HG02763 (cell line): ENCODE data around the gene WLS.

Experiments
- ATAC-seq: cut with Tn5 transposase; IDR thresholded peaks from one replicate; pipeline ENCODE4 v1.9.1; 2021; ENCODE audit warnings: mild to moderate bottlenecking, moderate library complexity; ENCODE audit not compliant: unreplicated experiment

WLS gene

DNA sequence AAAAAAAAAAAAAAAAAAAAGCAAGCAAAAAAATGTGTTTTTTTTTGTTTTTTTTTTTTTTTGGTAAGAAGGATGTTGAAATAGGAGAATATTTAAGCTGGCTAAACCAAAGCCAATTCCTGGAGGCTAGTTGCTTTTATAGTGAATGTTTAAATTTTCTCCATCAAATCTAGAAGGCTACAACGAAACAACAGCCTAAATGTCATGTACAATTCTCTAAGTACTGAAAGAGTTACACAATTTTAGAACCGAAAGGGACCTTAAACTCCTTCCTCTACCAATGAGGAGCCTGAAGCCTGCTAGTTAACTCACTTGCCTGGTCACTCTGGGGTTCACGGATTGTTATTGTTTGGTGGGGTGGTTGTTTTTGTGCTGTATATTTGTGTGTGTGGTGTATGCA, 3.5 kb downstream of the WLS start:
- no peak for ATAC-seq

- no peak for ATAC-seq
These were observed 4.7 kb downstream of the WLS start for GRCh38 chr1:68227598-68227997.

DNA sequence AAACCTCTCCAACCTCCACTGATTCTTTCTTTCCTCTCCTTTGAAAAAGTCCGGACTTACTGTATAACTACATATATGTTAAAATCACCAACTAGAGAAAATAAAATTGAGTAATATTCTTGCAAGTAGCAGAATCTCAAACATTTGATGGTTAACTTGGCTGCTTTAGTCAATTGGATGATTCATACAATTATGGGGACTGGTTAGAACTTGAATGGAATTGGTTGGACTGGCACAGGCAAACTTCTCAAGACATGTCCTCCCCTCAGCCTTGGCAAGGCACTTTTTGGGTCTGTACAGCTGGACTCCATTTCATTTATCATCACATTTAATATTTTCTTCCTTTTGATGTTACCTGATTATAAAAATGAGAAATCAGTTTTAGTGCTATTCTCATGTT, 6.5 kb downstream of the WLS start:
- no peak for ATAC-seq

DNA sequence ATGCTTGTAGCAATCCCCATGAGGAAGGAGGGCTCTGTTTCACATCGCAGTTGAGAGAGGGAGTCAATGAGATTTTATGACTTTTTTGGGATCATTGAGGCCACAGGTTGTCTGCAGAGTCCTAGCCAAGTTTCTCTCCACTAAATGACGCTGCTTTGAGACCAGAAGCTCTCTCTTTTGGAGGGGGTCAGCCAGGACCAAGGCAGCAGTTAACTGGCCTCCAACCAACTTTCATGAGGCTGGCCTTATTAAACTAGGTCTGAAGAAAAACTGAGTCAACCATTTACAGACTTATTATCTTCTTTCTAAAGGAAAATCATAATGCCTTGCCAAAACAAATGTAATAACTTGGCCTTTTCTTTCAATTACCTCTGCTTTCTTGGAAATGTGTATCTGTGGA, 8.6 kb downstream of the WLS start:
- no peak for ATAC-seq

GRCh38 chr1:68221980-68222373, 10.3 kb downstream of the WLS start:
- ATAC-seq = no peak

DNA sequence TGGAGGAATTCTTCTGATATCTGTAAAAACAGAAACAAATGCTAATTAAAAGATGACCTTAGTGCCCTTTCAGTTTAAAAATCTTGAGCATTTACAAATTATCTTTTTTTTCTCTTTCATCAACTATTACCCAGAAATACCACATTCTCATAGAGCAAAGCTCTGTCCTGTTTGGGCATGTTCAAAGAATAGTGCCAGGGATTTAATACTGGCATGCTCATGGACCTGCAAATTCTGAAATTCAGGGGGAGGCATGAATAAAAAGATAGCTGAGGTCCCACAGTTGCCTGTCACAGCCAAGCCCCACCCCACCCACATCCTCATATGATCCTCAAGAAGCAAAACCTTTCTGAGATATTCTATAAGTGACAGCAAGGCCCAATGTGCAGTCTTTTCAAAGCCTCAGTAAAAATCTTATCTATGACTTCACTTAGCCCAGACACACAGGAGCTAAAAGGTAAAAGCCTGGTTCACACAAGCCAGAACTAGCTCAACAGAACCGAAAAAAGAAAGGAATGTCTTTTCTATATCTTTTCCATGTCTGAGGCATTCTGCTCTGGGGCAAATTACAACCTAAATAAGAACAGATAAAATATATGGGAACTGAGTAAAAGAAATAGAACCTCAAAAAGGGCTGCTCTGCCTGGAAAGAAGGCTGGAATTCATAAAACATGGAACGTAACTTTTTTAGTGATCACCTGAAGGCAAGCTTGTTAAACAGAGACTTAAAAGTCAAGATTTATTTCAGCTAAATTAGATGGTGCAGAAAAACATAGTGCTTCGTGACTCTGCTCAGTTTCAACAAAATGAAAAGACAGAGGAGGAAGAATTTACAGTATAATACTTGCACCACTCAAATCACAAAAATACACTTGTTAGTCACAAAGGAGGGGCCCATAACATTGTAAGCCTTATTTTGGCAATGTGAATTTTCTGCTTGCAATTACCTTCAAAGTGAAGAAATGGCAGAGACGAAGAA, 11.0 kb downstream of the WLS start:
- no peak for ATAC-seq

DNA sequence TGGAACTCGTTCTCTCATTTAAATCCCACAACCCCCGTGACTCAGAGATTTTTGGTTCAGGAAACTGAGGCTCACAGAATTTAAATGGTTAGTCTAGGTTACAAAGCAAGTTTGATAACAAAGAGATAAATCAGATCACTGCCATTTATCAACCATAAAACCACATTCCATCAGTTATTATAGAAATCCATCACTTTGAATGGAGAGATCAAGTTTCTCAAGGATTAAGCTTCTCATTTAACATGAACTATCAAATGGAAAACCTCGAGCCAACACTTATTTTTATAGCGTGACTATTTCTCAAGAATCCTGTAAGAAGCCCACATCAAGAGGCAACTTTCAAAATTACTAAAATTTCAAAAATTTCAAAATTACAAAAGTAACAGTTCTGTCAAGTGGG, 11.9 kb downstream of the WLS start:
- ATAC-seq = no peak

DNA sequence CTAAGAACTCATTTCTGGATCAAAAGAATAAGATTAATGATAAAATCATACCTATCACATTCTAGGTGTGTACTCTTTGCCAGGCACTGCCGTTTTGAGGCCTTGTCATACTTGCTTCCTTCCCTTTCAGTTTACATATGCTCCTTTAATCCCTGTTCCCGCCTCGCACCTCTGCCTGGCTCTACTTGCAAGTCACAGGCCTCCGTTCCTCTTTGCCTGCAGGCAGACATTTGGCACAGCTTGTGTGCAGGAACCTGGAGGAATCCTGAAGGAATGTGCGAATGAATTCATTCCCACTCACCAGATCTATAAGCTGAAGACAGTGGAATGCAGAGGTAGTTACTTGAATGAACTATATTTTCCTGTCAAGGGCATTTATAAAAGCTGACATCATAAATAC, 13.8 kb downstream of the WLS start:
- no peak for ATAC-seq

GRCh38 chr1:68217618-68218017, 14.7 kb downstream of the WLS start:
- no peak for ATAC-seq

DNA sequence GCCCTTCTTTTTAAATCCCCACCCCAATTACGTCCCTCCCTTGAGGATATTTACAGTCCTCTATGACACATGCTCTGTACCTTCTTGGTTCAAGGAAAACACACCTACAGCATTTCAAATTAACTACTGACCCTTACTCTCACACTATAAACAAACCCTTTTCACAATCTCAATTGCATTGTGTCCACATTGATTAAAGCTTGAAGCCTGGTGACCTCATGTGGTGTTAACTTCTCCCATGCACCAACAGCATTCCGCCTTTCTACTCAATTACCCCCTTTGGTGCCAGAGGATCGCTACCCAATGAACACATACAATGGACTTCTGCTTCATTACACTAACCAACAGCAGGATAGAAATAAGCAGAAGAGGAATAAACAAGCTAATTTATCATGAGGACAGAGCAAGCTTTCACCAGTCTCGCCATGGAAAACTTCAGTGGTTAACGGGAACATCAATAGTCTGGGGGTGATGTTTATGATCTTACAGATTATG, 15.2 kb downstream of the WLS start:
- ATAC-seq = no peak

- no peak for ATAC-seq
These were observed 16.1 kb downstream of the WLS start for GRCh38 chr1:68216089-68216772.

- no peak for ATAC-seq
These were observed 18.5 kb downstream of the WLS start for GRCh38 chr1:68213843-68214242.

- no peak for ATAC-seq
These were observed 20.5 kb downstream of the WLS start for GRCh38 chr1:68211761-68212380.

GRCh38 chr1:68210829-68211228, 21.5 kb downstream of the WLS start:
- no peak for ATAC-seq

- no peak for ATAC-seq
These were observed 22.3 kb downstream of the WLS start for GRCh38 chr1:68210027-68210426.

DNA sequence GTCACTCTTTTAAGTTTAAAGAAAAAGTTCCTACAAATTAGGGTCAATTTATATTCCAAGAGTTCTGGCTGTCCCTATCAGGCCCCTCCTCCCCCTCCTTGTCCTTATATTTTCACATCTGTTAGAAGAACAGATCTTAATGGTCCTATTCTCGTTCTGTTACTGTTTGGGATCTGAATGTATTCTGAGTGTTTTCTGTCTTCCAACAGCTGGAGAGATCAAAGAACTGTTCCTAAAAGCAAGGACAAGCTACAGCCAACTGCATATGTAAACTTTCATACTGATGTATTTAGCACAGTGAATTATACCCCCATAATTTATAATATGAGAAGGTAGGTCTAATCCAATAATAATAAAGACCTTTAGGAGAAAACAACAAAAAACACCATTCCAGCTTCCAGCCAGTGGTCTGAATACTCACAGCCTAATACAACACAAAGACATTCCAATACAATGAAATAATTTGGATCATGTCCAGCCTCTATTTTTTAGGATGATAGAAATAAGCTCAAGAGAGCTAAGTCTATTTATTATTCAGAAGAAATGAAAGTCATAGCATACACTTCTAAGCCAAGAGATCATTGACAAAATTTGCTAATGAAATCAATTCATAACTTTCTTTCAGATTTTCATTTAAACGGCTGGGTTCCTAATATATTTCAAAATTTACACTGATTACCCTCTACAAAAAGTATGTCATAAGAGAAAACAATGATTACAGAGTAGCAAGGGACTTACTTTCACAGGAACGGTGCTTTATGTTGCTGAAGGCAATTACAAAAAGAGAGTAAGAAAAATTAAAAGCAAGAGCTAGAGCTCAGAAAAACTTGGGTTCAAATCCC, 25.3 kb downstream of the WLS start:
- no peak for ATAC-seq

DNA sequence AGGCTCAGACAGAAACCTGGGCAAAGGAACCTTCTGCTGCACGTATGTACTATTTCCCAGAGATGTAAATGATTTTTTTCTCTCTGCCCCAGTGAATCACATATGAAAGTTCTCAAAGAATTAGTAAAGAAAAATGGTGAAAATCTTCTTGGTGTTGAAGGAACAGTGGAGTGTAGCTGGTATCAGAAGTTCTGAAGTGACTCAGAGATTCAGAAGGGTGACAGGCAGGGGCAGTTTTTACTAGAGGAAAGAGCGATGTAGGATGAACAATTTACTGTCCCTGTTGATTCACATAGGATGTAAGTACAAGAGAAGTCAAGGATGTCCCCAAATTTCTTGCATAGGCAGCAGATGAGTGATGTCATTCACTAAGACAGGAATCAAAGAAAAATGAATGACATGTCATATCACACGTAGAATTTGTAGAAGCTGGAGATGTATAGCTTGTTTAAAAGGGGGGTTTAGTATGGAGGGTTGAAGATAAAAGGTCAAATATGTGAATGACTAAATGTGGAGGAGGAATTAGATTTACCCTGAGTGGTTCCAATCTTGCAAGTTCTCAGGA, 26.4 kb downstream of the WLS start:
- no peak for ATAC-seq

GRCh38 chr1:68204977-68205630, 27.2 kb downstream of the WLS start:
- no peak for ATAC-seq

GRCh38 chr1:68202239-68202832, 30.0 kb downstream of the WLS start:
- no peak for ATAC-seq
